NCI-H524 treated with DMSO at 0.1 percent for 48 hours (cell line): ENCODE data around the gene CYP4B1.
"Not testable (repeated sequence)": the region's sequence is repeated elsewhere in the genome, so short reads cannot be mapped to it uniquely, and the experiment has no call there.

Experiments
- DNase-seq: peaks from one replicate; lab custom pipeline; 2025; lab: John Stamatoyannopoulos, UW

Gene CYP4B1

GRCh38 chr1:46798810-46799209, at the start of gene CYP4B1:
CYP4B1 (plus strand) TSS chr1:46799046; CDS start chr1:46799082, 36 bp downstream.
- no peak for DNase-seq

- DNase-seq, result no peak
Observed at GRCh38 chr1:46749404-46749803, 49.4 kb upstream of the CYP4B1 start.

GRCh38 chr1:46749921-46750404, 48.9 kb upstream of the CYP4B1 start:
- no peak for DNase-seq

GRCh38 chr1:46753985-46754384, 44.9 kb upstream of the CYP4B1 start:
- no peak for DNase-seq

- not testable (repeated sequence) for DNase-seq
Observed at GRCh38 chr1:46754707-46755106, 44.1 kb upstream of the CYP4B1 start.

- no peak for DNase-seq
Observed at GRCh38 chr1:46755121-46755520, 43.7 kb upstream of the CYP4B1 start.

GRCh38 chr1:46757247-46757955, 41.4 kb upstream of the CYP4B1 start:
- no peak for DNase-seq

GRCh38 chr1:46757956-46758528, 40.8 kb upstream of the CYP4B1 start:
- DNase-seq, result no peak

- DNase-seq, result no peak
Observed at GRCh38 chr1:46760558-46761166, 38.2 kb upstream of the CYP4B1 start.

- no peak for DNase-seq
Observed at GRCh38 chr1:46761740-46762139, 37.1 kb upstream of the CYP4B1 start.

GRCh38 chr1:46764402-46764801, 34.4 kb upstream of the CYP4B1 start:
- DNase-seq, result no peak

GRCh38 chr1:46767649-46768282, 31.1 kb upstream of the CYP4B1 start:
- DNase-seq, result peak; percentile 61

GRCh38 chr1:46768445-46768844, 30.4 kb upstream of the CYP4B1 start:
- DNase-seq, result no peak

GRCh38 chr1:46769028-46769740, 29.7 kb upstream of the CYP4B1 start:
- no peak for DNase-seq

GRCh38 chr1:46770541-46770940, 28.3 kb upstream of the CYP4B1 start:
- no peak for DNase-seq

GRCh38 chr1:46772571-46772970, 26.3 kb upstream of the CYP4B1 start:
- no peak for DNase-seq

GRCh38 chr1:46774297-46774696, 24.5 kb upstream of the CYP4B1 start:
- DNase-seq, result no peak

GRCh38 chr1:46778456-46778855, 20.4 kb upstream of the CYP4B1 start:
- not testable (repeated sequence) for DNase-seq

GRCh38 chr1:46784666-46785065, 14.2 kb upstream of the CYP4B1 start:
- DNase-seq, result no peak

- not testable (repeated sequence) for DNase-seq
Observed at GRCh38 chr1:46788634-46789033, 10.2 kb upstream of the CYP4B1 start.

- no peak for DNase-seq
Observed at GRCh38 chr1:46790446-46791101, 8.3 kb upstream of the CYP4B1 start.

- no peak for DNase-seq
Observed at GRCh38 chr1:46793126-46793525, 5.7 kb upstream of the CYP4B1 start.
